ENCODE results near the gene LASP1. TPM values are rescaled to one million over a fixed set of nuclear protein-coding genes. Genes with fewer than 3 reads are reported as not detected.

Gene LASP1
- polyA plus RNA-seq, 1 of the 3 experiments (the other 2 are of a cell fraction) = 102 TPM

- TF ChIP-seq MAX (IDR thresholded peaks at IDR 0.05; ENCODE audit: low read depth) = no peak
- no peak for TF ChIP-seq FOSL2 (IDR thresholded peaks at IDR 0.05; ENCODE audit: borderline replicate concordance, low read depth)
Measured at GRCh38 chr17:38894276-38894675, 24.4 kb downstream of the LASP1 start (continued).

GRCh38 chr17:38896346-38896954 is 26.6 kb downstream of the LASP1 start:
- Histone ChIP-seq H3F3A (replicated peaks; ENCODE audit: insufficient read depth) (peaks cover 38% of the 10 kb centered on the region), H3K9ac (no peak overlapping the region), H3K79me2 (ENCODE audit: insufficient read depth) (peaks cover 75% of the 10 kb centered on the region), H2AFZ (ENCODE audit: low read depth) (no peak overlapping the region), H3K9me2 (no peaks in the 10 kb centered on the region), H3K9me3 (no peaks in the 10 kb centered on the region), H3K4me2 (no peak overlapping the region), H3K27ac (ENCODE audit: low read depth in 2 of 2, low read length in 1 of 2) (no peak overlapping the region; a peak in 2 of 4 replicates), H3K4me1 (ENCODE audit: control insufficient read depth in 1 of 2, insufficient read depth in 2 of 2, low read depth in 1 of 2, low read length in 1 of 2) (peaks cover 9 to 38% of the 10 kb centered on the region in 2 experiments; a peak in 1 of 4 replicates), H3K27me3 (ENCODE audit: insufficient read depth) (no peaks in the 10 kb centered on the region), H3K4me3 (ENCODE audit: low read depth in 2 of 2, low read length in 1 of 2) (no peak overlapping the region), H3K36me3 (replicated peaks in 1 of 2; ENCODE audit: control insufficient read depth in 1 of 2, insufficient read depth in 2 of 2, low read length in 1 of 2) (peaks cover 26 to 49% of the 10 kb centered on the region in 2 experiments), H4K20me1 (ENCODE audit: insufficient read depth) (peaks cover 80% of the 10 kb centered on the region)
- ChIA-PET CTCF (interaction anchor here (0.6 kb wide), 1 partner anchor 25 kb away, joined by 3 read pairs; no protein-coding TSS in a partner anchor), POLR2A (interaction anchor here (0.7 kb wide), 1 partner anchor 27 kb away, joined by 3 read pairs; the partner anchor contains the start of gene LASP1)
- TF ChIP-seq IRF3 (IDR thresholded peaks at IDR 0.05; ENCODE audit: low read depth, low read length) (no peak), EP300 (IDR thresholded peaks at IDR 0.05; ENCODE audit: borderline replicate concordance in 1 of 2, low read depth in 1 of 2, low read length in 1 of 2) (no peak), RXRA (IDR thresholded peaks at IDR 0.05; ENCODE audit: borderline replicate concordance, low read depth) (no peak), REST (IDR thresholded peaks at IDR 0.05; ENCODE audit: low read depth, low read length) (no peak), YY1 (IDR thresholded peaks at IDR 0.05; ENCODE audit: low read depth) (no peak), USF2 (IDR thresholded peaks at IDR 0.05; ENCODE audit: borderline replicate concordance, low read depth, low read length) (no peak), NFIC (IDR thresholded peaks at IDR 0.05; ENCODE audit: borderline replicate concordance) (no peak), FOXM1 (IDR thresholded peaks at IDR 0.05; ENCODE audit: low read depth) (no peak), GATA2 (CRISPR knock-in tag; IDR thresholded peaks at IDR 0.05) (no peak), ZBTB33 (IDR thresholded peaks at IDR 0.05; ENCODE audit: borderline replicate concordance, low read depth) (no peak), EZH2phosphoT487 (IDR thresholded peaks at IDR 0.05; ENCODE audit: borderline replicate concordance, low read depth) (no peak), RAD21 (IDR thresholded peaks at IDR 0.05; ENCODE audit: low read length) (no peak), MEF2A (IDR thresholded peaks at IDR 0.05; ENCODE audit: borderline replicate concordance, low read depth) (no peak), FOXJ3 (CRISPR knock-in tag; IDR thresholded peaks at IDR 0.05) (no peak), MAX (IDR thresholded peaks at IDR 0.05; ENCODE audit: low read depth) (no peak)
- 88% methylated on average over 7 of the region's 13 CpGs for WGBS (ENCODE audit: low lambda C conversion rate)
- no peak for DNase-seq

All from SK-N-SH (cell line).